IMR-90 (cell line): Measurements from ENCODE around the gene HDAC3. TPM values are rescaled to one million over a fixed set of nuclear protein-coding genes. Genes with fewer than 3 reads are reported as not detected.

Experiments
- ATAC-seq: fragments of 200-7000 bp; cut with Tn5 transposase; 2 replicates; pipeline ENCODE4 v1.9.1; 2020; ENCODE audit warnings: low read depth, mild to moderate bottlenecking, moderate library complexity
- BruUV-seq: library from RNA; stranded (reverse); fragments of 400-500 nt; replicated peaks from 2 replicates; lab custom pipeline; 2021; lab: Mats Ljungman, UMichigan
- CTCF ChIA-PET: fragments of 300-600 bp; formaldehyde crosslinking; extraction: SDS; loops from one replicate; lab custom pipeline; 2021; ENCODE audit warnings: antibody characterized with exemption; lab: Yijun Ruan, JAX
- POLR2A ChIA-PET: fragments of 300-600 bp; sonication (Branson Sonifier 250); formaldehyde crosslinking; loops from one replicate; lab custom pipeline; 2022; ENCODE audit warnings: antibody characterized with exemption; ENCODE audit not compliant: unreplicated experiment; lab: Charles Lee
- DNase-seq: peaks from one replicate; pipeline ENCODE4 v3.0.0; 2013
- H2AFZ ChIP-seq: replicated peaks from 2 replicates; pipeline ENCODE3; 2013; ENCODE audit warnings: low read length, mild to moderate bottlenecking; ENCODE audit not compliant: poor library complexity
- H2AK5ac ChIP-seq: 2 replicates; pipeline ENCODE4 v1.6.1; 2013; ENCODE audit warnings: low read depth, low read length, inconsistent platforms
- H2AK9ac ChIP-seq: replicated peaks from 2 replicates; pipeline ENCODE3; 2013; ENCODE audit warnings: mild to moderate bottlenecking, low read depth, low read length, moderate library complexity; ENCODE audit not compliant: poor library complexity
- H2BK120ac ChIP-seq: 2 replicates; pipeline ENCODE4 v1.6.1; 2013; ENCODE audit warnings: low read depth, low read length, inconsistent platforms
- H2BK15ac ChIP-seq: 3 replicates; pipeline ENCODE4 v1.6.1; 2013; ENCODE audit warnings: low read depth, low read length, inconsistent platforms
- H2BK20ac ChIP-seq: 2 replicates; pipeline ENCODE4 v1.6.1; 2013; ENCODE audit warnings: low read depth, mild to moderate bottlenecking, inconsistent platforms, low read length, moderate library complexity
- H2BK5ac ChIP-seq: 2 replicates; pipeline ENCODE4 v1.6.1; 2013; ENCODE audit warnings: mild to moderate bottlenecking, low read depth, low read length, inconsistent platforms; ENCODE audit not compliant: poor library complexity, severe bottlenecking
- H3K14ac ChIP-seq: replicated peaks from 2 replicates; pipeline ENCODE4 v1.6.1; 2013; ENCODE audit warnings: low read depth, low read length, inconsistent platforms
- H3K18ac ChIP-seq: 2 replicates; pipeline ENCODE4 v1.6.1; 2013; ENCODE audit warnings: low read depth, low read length, control low read depth
- H3K23ac ChIP-seq: 2 replicates; pipeline ENCODE4 v1.6.1; 2013; ENCODE audit warnings: low read depth, low read length, inconsistent platforms
- H3K27ac ChIP-seq: 2 replicates; pipeline ENCODE4 v1.5.1; 2013; ENCODE audit warnings: mild to moderate bottlenecking, control low read depth, low read length; ENCODE audit not compliant: insufficient read depth
- H3K27me3 ChIP-seq: 2 replicates; pipeline ENCODE4 v1.6.1; 2013; ENCODE audit warnings: low read length; ENCODE audit not compliant: control insufficient read depth, insufficient read depth
- H3K36me3 ChIP-seq: 2 replicates; pipeline ENCODE4 v1.6.1; 2013; ENCODE audit warnings: low read length, mixed read lengths; ENCODE audit not compliant: control insufficient read depth, insufficient read depth
- H3K4ac ChIP-seq: 2 replicates; pipeline ENCODE4 v1.6.1; 2013; ENCODE audit warnings: low read depth, low read length, inconsistent platforms
- H3K4me1 ChIP-seq: 2 replicates; pipeline ENCODE4 v1.6.1; 2013; ENCODE audit warnings: low read length, mixed read lengths; ENCODE audit not compliant: control insufficient read depth, insufficient read depth
- H3K4me2 ChIP-seq: 2 replicates; pipeline ENCODE4 v1.6.1; 2013; ENCODE audit warnings: low read depth, mild to moderate bottlenecking, control low read depth, low read length, moderate library complexity
- H3K4me3 ChIP-seq: 2 replicates; pipeline ENCODE4 v1.5.1; 2013; ENCODE audit warnings: low read depth, mild to moderate bottlenecking, control low read depth, low read length, moderate library complexity; ENCODE audit not compliant: insufficient read depth
- H3K56ac ChIP-seq: 2 replicates; pipeline ENCODE4 v1.6.1; 2013; ENCODE audit warnings: low read length, inconsistent platforms; ENCODE audit not compliant: insufficient read depth; ENCODE audit errors: extremely low read depth
- H3K79me1 ChIP-seq, 2 experiments: 2 replicates each; pipeline ENCODE4 v1.6.1; 2013; ENCODE audit warnings: low read length in 2 of 2, inconsistent platforms in 1 of 2, low read depth in 1 of 2
- H3K9ac ChIP-seq: 2 replicates; pipeline ENCODE4 v1.6.1; 2013; ENCODE audit warnings: low read depth, low read length, control low read depth
- H3K9me1 ChIP-seq: 2 replicates; pipeline ENCODE4 v1.6.1; 2013; ENCODE audit warnings: low read length, inconsistent platforms; ENCODE audit not compliant: insufficient read depth
- H3K9me3 ChIP-seq: 2 replicates; pipeline ENCODE4 v1.6.1; 2013; ENCODE audit warnings: low read length; ENCODE audit not compliant: control insufficient read depth, insufficient read depth
- H4K20me1 ChIP-seq: 2 replicates; pipeline ENCODE4 v1.6.1; 2013; ENCODE audit warnings: low read length, inconsistent platforms; ENCODE audit not compliant: insufficient read depth
- H4K5ac ChIP-seq: 2 replicates; pipeline ENCODE4 v1.6.1; 2013; ENCODE audit warnings: mild to moderate bottlenecking, low read depth, low read length, control low read depth
- H4K8ac ChIP-seq, 2 experiments: 2 replicates each; pipeline ENCODE4 v1.6.1; 2013; ENCODE audit warnings: low read depth in 2 of 2, low read length in 2 of 2, control low read depth in 1 of 2, inconsistent platforms in 1 of 2
- H4K91ac ChIP-seq: 2 replicates; pipeline ENCODE4 v1.6.1; 2013; ENCODE audit warnings: low read depth, low read length, inconsistent platforms; ENCODE audit not compliant: insufficient read depth
- BHLHE40 ChIP-seq: fragments of 150-350 bp; IDR thresholded peaks from 2 replicates; pipeline ENCODE4 v1.6.1; 2016; ENCODE audit warnings: mild to moderate bottlenecking, low read depth, low read length
- CEBPB ChIP-seq: IDR thresholded peaks from 2 replicates; pipeline ENCODE4 v1.6.1; 2012; ENCODE audit warnings: low read depth, low read length, improper control_type of control experiment
- CHD1 ChIP-seq: IDR thresholded peaks from 2 replicates; pipeline ENCODE4 v1.6.1; 2012; ENCODE audit warnings: low read depth, low read length, improper control_type of control experiment
- FOS ChIP-seq: fragments of 150-350 bp; IDR thresholded peaks from 2 replicates; pipeline ENCODE4 v1.6.1; 2016; ENCODE audit warnings: low read depth, low read length
- MAFK ChIP-seq: IDR thresholded peaks from 2 replicates; pipeline ENCODE4 v1.6.1; 2012; ENCODE audit warnings: low read depth, low read length, improper control_type of control experiment
- MXI1 ChIP-seq: IDR thresholded peaks from 2 replicates; pipeline ENCODE4 v1.6.1; 2012; ENCODE audit warnings: low read depth, mild to moderate bottlenecking, low read length, moderate library complexity, borderline replicate concordance
- POLR2A ChIP-seq: IDR thresholded peaks from 2 replicates; pipeline ENCODE4 v1.6.1; 2012; ENCODE audit warnings: mild to moderate bottlenecking, low read depth, low read length
- RAD21 ChIP-seq: IDR thresholded peaks from 2 replicates; pipeline ENCODE4 v1.6.1; 2012; ENCODE audit warnings: low read length, improper control_type of control experiment
- RCOR1 ChIP-seq: IDR thresholded peaks from 2 replicates; pipeline ENCODE4 v1.6.1; 2012; ENCODE audit warnings: mild to moderate bottlenecking, low read length, improper control_type of control experiment; ENCODE audit not compliant: insufficient replicate concordance
- RFX5 ChIP-seq: IDR thresholded peaks from 2 replicates; pipeline ENCODE4 v1.8.0; 2012; ENCODE audit warnings: low read depth, mild to moderate bottlenecking, low read length, moderate library complexity
- SMC3 ChIP-seq: fragments of 150-350 bp; IDR thresholded peaks from 2 replicates; pipeline ENCODE4 v1.6.1; 2016; ENCODE audit warnings: low read depth, mild to moderate bottlenecking, antibody characterized with exemption, low read length, moderate library complexity
- whole genome bisulfite sequencing, 2 experiments: methylation state at CpG; one replicate each; pipeline versions ENCODE4 v1.1.5 to v1.1.7; 2013; ENCODE audit warnings: missing lambda C conversion rate in 2 of 2; ENCODE audit not compliant: insufficient read length in 1 of 2; ENCODE audit errors: extremely low coverage in 2 of 2; 5-methylcytosine and 5-hydroxymethylcytosine counted together
- dilution Hi-C: fragments of 300-500 bp; cut with HindIII; formaldehyde crosslinking; loops from one replicate; pipeline ENCODE4 v1.14.3; 2018; ENCODE audit warnings: low sequenced_read_pairs; ENCODE audit not compliant: unreplicated experiment
- in situ Hi-C: fragments of 300-500 bp; cut with MboI; formaldehyde crosslinking; loops from 3 replicates; pipeline ENCODE4 v1.14.3; 2019; ENCODE audit warnings: low sequenced_read_pairs, inconsistent platforms, mixed read lengths
- intact Hi-C: fragments of 100-400 bp; cut with micrococcal nuclease; formaldehyde crosslinking; loops from 2 replicates; pipeline ENCODE4 v1.10.0; 2022
- polyA plus RNA-seq, 3 experiments: library from polyadenylated mRNA; depleted of rRNA; stranded (reverse); fragments of >200 nt; gene quantifications; 2 replicates each; pipeline ENCODE4 v1.2.3, GENCODE V29; 2012; ENCODE audit warnings: low replicate concordance in 1 of 3
- total RNA-seq: library from RNA; depleted of rRNA; stranded (reverse); fragments of >200 nt; gene quantifications from 2 replicates; pipeline ENCODE4 v1.2.3, GENCODE V29; 2012
- TF ChIP-seq, protein P1 (sequence below): fragments of 150-350 bp; IDR thresholded peaks from 2 replicates; pipeline ENCODE4 v1.6.1; 2017; ENCODE audit warnings: mild to moderate bottlenecking, antibody characterized with exemption, low read length, low read depth
- TF ChIP-seq, protein P2 (sequence below): conservative IDR thresholded peaks from 2 replicates; pipeline ENCODE4 v1.5.1; 2012; ENCODE audit warnings: mild to moderate bottlenecking, low read depth, low read length, improper control_type of control experiment
- TF ChIP-seq, protein P3 (sequence below): fragments of 150-350 bp; IDR thresholded peaks from 2 replicates; pipeline ENCODE4 v1.6.1; 2016; ENCODE audit warnings: low read depth, mild to moderate bottlenecking, low read length, moderate library complexity, borderline replicate concordance

The HDAC3 gene
- total and polyA plus RNA-seq, 2 of the 4 experiments (the other 2 are of a cell fraction) = 84.2 to 89.7 TPM

DNA sequence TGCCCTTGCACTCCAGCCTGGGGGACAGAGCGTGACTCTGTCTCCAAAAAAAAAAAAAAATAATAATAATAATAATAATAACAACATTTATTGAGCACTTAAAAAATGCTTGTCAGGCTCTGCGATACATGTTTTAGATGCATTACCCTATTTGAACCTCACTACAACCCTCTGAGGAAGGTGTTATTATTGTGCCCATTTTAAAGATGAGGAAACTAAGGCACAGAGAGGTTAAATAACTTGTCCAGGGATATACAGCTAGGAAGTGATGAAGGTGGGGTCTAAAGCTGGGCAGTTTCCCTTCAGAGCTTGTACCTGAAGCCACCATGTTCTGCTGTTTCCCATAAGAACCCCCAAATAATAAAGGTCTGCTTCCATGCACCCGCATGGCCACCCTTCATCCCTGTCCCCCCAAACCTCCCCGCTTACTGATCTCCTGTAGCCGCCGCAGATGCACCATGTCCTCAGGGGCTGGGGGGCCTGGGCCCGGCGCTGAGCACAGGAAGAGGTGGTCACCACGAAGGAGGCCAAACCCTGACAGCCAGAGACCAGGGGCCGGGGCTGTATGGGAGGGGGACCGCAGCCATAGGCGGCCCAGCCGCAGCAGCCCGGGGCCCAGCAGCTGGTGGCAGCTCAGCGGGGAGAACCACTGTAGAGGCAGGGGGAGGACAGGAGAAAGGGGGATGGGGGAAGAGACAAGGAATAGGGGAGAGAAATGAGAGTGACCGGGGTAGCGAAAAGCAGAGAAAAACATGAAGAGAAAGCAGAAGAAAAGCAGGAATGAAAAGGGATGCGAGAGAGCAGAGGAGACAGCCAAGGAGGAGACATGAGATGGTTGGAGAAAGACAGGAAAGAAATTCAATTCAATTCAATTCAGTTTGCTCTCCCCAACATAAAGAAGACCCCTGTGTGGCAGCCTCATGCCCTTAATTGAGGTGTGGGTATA, 29.6 kb upstream of the HDAC3 start:
- Histone ChIP-seq H3K9ac (no peak overlapping the region), H3K27ac (no peak overlapping the region), H3K4me1 (no peaks in the 10 kb centered on the region), H3K23ac (no peak overlapping the region), H2AFZ (no peak overlapping the region), H3K9me3 (no peaks in the 10 kb centered on the region), H2BK5ac (no peak overlapping the region), H3K18ac (no peak overlapping the region), H2AK9ac (no peak overlapping the region), H3K14ac (no peak overlapping the region), H2AK5ac (no peak overlapping the region), H3K36me3 (peaks cover 14% of the 10 kb centered on the region), H2BK20ac (no peak overlapping the region), H4K5ac (no peak overlapping the region), H3K4ac (no peak overlapping the region), H3K27me3 (no peaks in the 10 kb centered on the region), H2BK15ac (no peak overlapping the region), H4K20me1 (no peaks in the 10 kb centered on the region), H3K56ac (no peak overlapping the region), H3K4me3 (no peak overlapping the region), H2BK120ac (no peak overlapping the region), H3K79me1 (no peaks in the 10 kb centered on the region), H4K91ac (no peak overlapping the region), H3K9me1 (no peaks in the 10 kb centered on the region), H3K4me2 (no peak overlapping the region), H4K8ac (no peak overlapping the region)
- intact Hi-C loops (loop anchor here (1.0 to 2.0 kb wide), 4 partner anchors 26 to 294 kb away; no protein-coding TSS in a partner anchor), in situ Hi-C loops (no loop called here), dilution Hi-C loops (no loop called here)
- CTCF ChIA-PET = interaction anchor here (0.7 kb wide), 1 partner anchor 164 kb away, joined by 3 read pairs; no protein-coding TSS in a partner anchor
- DNase-seq = no peak
- no peak for ATAC-seq
- no TSS peak for BruUV-seq
- POLR2A ChIA-PET = no interaction called here
- WGBS, 2 experiments = 81% methylated on average over 5 of the region's 18 CpGs; no CpG with 5 or more reads in 1 of the 2 experiments
- TF ChIP-seq, protein P1, sequence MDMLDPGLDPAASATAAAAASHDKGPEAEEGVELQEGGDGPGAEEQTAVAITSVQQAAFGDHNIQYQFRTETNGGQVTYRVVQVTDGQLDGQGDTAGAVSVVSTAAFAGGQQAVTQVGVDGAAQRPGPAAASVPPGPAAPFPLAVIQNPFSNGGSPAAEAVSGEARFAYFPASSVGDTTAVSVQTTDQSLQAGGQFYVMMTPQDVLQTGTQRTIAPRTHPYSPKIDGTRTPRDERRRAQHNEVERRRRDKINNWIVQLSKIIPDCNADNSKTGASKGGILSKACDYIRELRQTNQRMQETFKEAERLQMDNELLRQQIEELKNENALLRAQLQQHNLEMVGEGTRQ = no peak
- no peak for TF ChIP-seq BHLHE40
- no peak for TF ChIP-seq FOS
- TF ChIP-seq CEBPB = no peak
- TF ChIP-seq, protein P2, sequence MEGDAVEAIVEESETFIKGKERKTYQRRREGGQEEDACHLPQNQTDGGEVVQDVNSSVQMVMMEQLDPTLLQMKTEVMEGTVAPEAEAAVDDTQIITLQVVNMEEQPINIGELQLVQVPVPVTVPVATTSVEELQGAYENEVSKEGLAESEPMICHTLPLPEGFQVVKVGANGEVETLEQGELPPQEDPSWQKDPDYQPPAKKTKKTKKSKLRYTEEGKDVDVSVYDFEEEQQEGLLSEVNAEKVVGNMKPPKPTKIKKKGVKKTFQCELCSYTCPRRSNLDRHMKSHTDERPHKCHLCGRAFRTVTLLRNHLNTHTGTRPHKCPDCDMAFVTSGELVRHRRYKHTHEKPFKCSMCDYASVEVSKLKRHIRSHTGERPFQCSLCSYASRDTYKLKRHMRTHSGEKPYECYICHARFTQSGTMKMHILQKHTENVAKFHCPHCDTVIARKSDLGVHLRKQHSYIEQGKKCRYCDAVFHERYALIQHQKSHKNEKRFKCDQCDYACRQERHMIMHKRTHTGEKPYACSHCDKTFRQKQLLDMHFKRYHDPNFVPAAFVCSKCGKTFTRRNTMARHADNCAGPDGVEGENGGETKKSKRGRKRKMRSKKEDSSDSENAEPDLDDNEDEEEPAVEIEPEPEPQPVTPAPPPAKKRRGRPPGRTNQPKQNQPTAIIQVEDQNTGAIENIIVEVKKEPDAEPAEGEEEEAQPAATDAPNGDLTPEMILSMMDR = no peak
- TF ChIP-seq RCOR1 = no peak
- TF ChIP-seq CHD1 = no peak
- TF ChIP-seq, protein P3, sequence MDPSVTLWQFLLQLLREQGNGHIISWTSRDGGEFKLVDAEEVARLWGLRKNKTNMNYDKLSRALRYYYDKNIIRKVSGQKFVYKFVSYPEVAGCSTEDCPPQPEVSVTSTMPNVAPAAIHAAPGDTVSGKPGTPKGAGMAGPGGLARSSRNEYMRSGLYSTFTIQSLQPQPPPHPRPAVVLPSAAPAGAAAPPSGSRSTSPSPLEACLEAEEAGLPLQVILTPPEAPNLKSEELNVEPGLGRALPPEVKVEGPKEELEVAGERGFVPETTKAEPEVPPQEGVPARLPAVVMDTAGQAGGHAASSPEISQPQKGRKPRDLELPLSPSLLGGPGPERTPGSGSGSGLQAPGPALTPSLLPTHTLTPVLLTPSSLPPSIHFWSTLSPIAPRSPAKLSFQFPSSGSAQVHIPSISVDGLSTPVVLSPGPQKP = no peak
- no peak for TF ChIP-seq MAFK
- no peak for TF ChIP-seq SMC3
- no peak for TF ChIP-seq RFX5
- no peak for TF ChIP-seq POLR2A
- no peak for TF ChIP-seq RAD21
- no peak for TF ChIP-seq MXI1
